ENCODE measurements around the gene MYO6. TPM values are rescaled to one million over a fixed set of nuclear protein-coding genes. Genes with fewer than 3 reads are reported as not detected.

The MYO6 gene
- total RNA-seq, 1 donor = 15.2 TPM

GRCh38 chr6:75941509-75941908, 192.5 kb downstream of the MYO6 start:
- Histone ChIP-seq H3K79me2 (ENCODE audit: insufficient read depth, low read length) (no peaks in the 10 kb centered on the region), H3K36me3 (ENCODE audit: insufficient read depth, low read length) (no peaks in the 10 kb centered on the region), H3K27ac (ENCODE audit: low read depth, low read length) (no peak overlapping the region), H3K27me3 (ENCODE audit: insufficient read depth, low read length) (no peaks in the 10 kb centered on the region), H3K4me3 (ENCODE audit: insufficient read depth, low read length) (no peak overlapping the region), H2AFZ (ENCODE audit: low read length) (no peak overlapping the region), H3K4me1 (ENCODE audit: insufficient read depth, low read length) (no peaks in the 10 kb centered on the region), H3K4me2 (ENCODE audit: insufficient read depth, low read length) (no peak overlapping the region), H3K9me3 (ENCODE audit: low read depth, low read length) (no peaks in the 10 kb centered on the region), H4K20me1 (ENCODE audit: insufficient read depth, low read length) (no peaks in the 10 kb centered on the region)
- no peak for DNase-seq (ENCODE audit: insufficient read length, low spot score, missing footprints)
- TF ChIP-seq, protein P1, sequence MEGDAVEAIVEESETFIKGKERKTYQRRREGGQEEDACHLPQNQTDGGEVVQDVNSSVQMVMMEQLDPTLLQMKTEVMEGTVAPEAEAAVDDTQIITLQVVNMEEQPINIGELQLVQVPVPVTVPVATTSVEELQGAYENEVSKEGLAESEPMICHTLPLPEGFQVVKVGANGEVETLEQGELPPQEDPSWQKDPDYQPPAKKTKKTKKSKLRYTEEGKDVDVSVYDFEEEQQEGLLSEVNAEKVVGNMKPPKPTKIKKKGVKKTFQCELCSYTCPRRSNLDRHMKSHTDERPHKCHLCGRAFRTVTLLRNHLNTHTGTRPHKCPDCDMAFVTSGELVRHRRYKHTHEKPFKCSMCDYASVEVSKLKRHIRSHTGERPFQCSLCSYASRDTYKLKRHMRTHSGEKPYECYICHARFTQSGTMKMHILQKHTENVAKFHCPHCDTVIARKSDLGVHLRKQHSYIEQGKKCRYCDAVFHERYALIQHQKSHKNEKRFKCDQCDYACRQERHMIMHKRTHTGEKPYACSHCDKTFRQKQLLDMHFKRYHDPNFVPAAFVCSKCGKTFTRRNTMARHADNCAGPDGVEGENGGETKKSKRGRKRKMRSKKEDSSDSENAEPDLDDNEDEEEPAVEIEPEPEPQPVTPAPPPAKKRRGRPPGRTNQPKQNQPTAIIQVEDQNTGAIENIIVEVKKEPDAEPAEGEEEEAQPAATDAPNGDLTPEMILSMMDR (IDR thresholded peaks at IDR 0.05; ENCODE audit: extremely low read depth, low read depth, low read length) = no peak

DNA sequence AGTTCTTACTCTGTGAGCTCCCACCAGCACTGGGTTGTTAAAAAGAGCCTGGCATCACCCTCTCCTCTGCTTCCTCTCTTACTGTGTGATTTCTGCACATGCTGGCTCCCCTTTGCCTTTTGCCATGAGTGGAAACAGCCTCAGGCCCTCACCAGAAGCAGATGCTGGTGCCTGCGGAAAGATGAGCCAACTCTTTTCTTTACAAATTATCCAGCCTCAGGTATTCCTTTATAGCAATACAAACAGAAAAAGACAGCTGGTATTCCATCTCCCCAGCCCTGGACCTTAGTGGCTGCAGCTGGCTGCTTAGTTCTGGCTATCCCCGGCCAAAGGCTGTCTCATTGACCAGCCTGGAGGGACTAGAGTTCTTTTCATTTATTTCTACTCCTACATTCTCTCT, 194.3 kb downstream of the MYO6 start:
- TF ChIP-seq, protein P1 (IDR thresholded peaks at IDR 0.05; ENCODE audit: extremely low read depth, low read depth, low read length) = no peak
- no peaks in the 10 kb centered on the region for H3K9me3 ChIP-seq (ENCODE audit: low read depth, low read length)
- H3K27me3 ChIP-seq (ENCODE audit: insufficient read depth, low read length) = no peaks in the 10 kb centered on the region
- no peaks in the 10 kb centered on the region for H3K4me1 ChIP-seq (ENCODE audit: insufficient read depth, low read length)
- no peak overlapping the region for H3K27ac ChIP-seq (ENCODE audit: low read depth, low read length)
- DNase-seq (ENCODE audit: insufficient read length, low spot score, missing footprints) = no peak
- H3K4me2 ChIP-seq (ENCODE audit: insufficient read depth, low read length) = no peak overlapping the region
- no peaks in the 10 kb centered on the region for H4K20me1 ChIP-seq (ENCODE audit: insufficient read depth, low read length)
- no peak overlapping the region for H3K4me3 ChIP-seq (ENCODE audit: insufficient read depth, low read length)
- H2AFZ ChIP-seq (ENCODE audit: low read length) = no peak overlapping the region
- no peaks in the 10 kb centered on the region for H3K79me2 ChIP-seq (ENCODE audit: insufficient read depth, low read length)
- no peaks in the 10 kb centered on the region for H3K36me3 ChIP-seq (ENCODE audit: insufficient read depth, low read length)

- H3K36me3 ChIP-seq (ENCODE audit: insufficient read depth, low read length) = no peaks in the 10 kb centered on the region
- no peaks in the 10 kb centered on the region for H4K20me1 ChIP-seq (ENCODE audit: insufficient read depth, low read length)
- H3K4me2 ChIP-seq (ENCODE audit: insufficient read depth, low read length) = no peak overlapping the region
- no peaks in the 10 kb centered on the region for H3K4me1 ChIP-seq (ENCODE audit: insufficient read depth, low read length)
- TF ChIP-seq, protein P1 (IDR thresholded peaks at IDR 0.05; ENCODE audit: extremely low read depth, low read depth, low read length) = no peak
- H3K9me3 ChIP-seq (ENCODE audit: low read depth, low read length) = no peaks in the 10 kb centered on the region
- no peak overlapping the region for H2AFZ ChIP-seq (ENCODE audit: low read length)
- no peak overlapping the region for H3K4me3 ChIP-seq (ENCODE audit: insufficient read depth, low read length)
- H3K79me2 ChIP-seq (ENCODE audit: insufficient read depth, low read length) = no peaks in the 10 kb centered on the region
- no peaks in the 10 kb centered on the region for H3K27me3 ChIP-seq (ENCODE audit: insufficient read depth, low read length)
- H3K27ac ChIP-seq (ENCODE audit: low read depth, low read length) = no peak overlapping the region
- DNase-seq (ENCODE audit: insufficient read length, low spot score, missing footprints) = no peak
Measured at GRCh38 chr6:75946146-75946831, 197.2 kb downstream of the MYO6 start.

DNA sequence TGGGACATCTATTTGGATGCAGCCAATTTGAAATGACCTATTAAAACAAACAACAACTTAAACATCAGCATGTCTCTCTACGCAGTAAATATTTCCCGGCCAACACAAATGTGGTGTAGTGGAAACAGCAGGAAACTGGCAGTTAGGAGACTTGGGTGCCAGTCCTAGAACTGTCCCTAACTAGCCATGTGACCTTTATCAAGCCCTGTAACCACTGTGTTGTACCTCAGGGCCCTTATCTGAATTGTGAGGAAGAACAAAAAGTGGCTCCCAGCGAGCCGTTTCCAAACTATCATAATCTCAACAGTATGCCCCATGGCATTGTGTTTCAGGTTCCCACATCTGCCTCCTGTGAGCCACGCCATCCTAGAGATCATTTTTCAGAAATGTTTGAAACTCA, 198.9 kb downstream of the MYO6 start:
- no peak overlapping the region for H3K4me2 ChIP-seq (ENCODE audit: insufficient read depth, low read length)
- H3K9me3 ChIP-seq (ENCODE audit: low read depth, low read length) = no peaks in the 10 kb centered on the region
- H3K36me3 ChIP-seq (ENCODE audit: insufficient read depth, low read length) = no peaks in the 10 kb centered on the region
- no peaks in the 10 kb centered on the region for H4K20me1 ChIP-seq (ENCODE audit: insufficient read depth, low read length)
- no peaks in the 10 kb centered on the region for H3K27me3 ChIP-seq (ENCODE audit: insufficient read depth, low read length)
- DNase-seq (ENCODE audit: insufficient read length, low spot score, missing footprints) = no peak
- no peaks in the 10 kb centered on the region for H3K79me2 ChIP-seq (ENCODE audit: insufficient read depth, low read length)
- H3K4me3 ChIP-seq (ENCODE audit: insufficient read depth, low read length) = no peak overlapping the region
- no peak overlapping the region for H3K27ac ChIP-seq (ENCODE audit: low read depth, low read length)
- no peak overlapping the region for H2AFZ ChIP-seq (ENCODE audit: low read length)
- TF ChIP-seq, protein P1 (IDR thresholded peaks at IDR 0.05; ENCODE audit: extremely low read depth, low read depth, low read length) = no peak
- H3K4me1 ChIP-seq (ENCODE audit: insufficient read depth, low read length) = no peaks in the 10 kb centered on the region

All from osteoblast (primary cell).